IPS DF 4.7 (cell line): ENCODE data around the gene BOC.

Experiments used
- DNase-seq: peaks from one replicate; pipeline ENCODE4 v3.0.0-alpha.2; 2013; ENCODE audit warnings: low spot score; ENCODE audit errors: extremely low read depth

BOC gene

DNA sequence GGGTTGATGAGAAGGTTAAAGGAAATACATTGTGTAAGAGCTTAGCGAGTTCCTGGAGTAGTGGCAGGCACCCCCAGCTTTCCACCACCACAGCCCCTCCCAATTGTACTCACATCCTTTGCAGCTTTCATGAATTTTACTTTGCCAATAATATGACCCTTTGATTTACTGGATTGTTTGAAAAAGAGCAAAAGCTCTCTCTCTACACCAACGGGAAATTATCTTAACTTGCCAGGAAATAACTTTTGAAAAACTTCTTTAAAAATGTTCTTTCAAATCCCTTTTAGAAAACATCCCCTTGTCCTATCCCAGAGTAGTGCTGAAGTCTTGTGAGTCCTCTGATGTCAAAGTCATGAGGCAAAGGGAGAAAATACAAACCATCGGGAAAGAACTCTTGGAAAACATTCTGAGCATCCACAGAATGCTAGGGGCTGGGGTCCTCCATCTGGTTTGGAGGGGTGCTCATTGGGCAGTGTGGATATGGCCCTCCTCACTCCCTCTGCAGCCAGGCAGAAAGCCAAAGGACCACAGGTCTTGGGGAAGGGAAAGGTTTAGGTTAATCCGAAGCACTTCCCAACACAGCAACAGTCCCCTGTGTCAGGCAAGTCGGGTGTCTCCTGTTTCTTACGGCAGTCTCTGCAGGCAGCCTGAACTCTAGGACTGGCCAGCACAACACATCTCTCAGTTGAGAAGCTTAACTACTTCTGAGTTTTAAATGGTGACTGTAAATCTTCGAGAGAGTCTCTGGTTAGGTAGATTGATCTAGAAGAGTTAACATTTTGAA is 36.5 kb downstream of the BOC start:
- DNase-seq = no peak

DNA sequence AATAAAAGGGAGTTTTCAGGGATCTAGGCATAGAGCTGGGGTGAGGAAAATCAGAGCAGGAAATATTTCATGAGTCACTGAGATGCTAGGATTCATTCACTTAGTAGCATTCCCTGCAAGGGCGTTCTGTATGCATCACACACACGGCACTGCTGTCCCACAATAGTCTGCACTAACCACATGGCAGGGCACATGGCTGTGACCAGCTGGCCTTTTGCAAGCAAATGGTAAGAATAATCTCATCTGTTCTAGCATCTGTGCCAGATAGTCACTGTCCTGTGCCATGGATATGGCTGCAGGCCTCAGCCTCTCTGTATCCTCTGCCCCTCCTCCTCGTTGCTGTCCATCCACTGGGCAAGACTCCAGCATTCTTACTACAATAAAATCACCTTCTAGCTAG is 37.8 kb downstream of the BOC start:
- DNase-seq = no peak

DNA sequence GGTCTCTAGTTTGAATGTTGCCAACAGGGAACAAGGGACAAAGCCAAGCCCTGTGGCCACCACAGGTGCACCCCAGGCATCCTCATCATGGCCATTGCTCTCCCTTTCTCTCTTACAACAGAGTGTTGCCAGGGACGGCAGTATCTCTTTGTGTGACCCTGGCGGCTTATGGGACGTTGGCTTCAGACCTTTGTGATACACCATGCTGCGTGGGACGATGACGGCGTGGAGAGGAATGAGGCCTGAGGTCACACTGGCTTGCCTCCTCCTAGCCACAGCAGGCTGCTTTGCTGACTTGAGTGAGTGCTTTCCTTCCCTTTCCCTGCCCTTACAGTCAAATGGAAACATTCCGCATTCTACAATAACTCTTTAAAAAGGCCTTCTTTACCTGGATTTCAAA is 38.2 kb downstream of the BOC start:
- no peak for DNase-seq

DNA sequence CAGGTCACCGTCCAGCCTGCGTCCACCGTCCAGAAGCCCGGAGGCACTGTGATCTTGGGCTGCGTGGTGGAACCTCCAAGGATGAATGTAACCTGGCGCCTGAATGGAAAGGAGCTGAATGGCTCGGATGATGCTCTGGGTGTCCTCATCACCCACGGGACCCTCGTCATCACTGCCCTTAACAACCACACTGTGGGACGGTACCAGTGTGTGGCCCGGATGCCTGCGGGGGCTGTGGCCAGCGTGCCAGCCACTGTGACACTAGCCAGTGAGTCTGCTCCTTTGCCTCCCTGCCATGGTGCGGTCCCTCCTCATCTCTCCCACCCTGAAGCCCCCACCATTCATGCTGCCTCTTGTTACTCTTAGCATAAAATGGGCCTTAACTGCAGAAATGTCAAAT is 39.2 kb downstream of the BOC start:
- DNase-seq = no peak

DNA sequence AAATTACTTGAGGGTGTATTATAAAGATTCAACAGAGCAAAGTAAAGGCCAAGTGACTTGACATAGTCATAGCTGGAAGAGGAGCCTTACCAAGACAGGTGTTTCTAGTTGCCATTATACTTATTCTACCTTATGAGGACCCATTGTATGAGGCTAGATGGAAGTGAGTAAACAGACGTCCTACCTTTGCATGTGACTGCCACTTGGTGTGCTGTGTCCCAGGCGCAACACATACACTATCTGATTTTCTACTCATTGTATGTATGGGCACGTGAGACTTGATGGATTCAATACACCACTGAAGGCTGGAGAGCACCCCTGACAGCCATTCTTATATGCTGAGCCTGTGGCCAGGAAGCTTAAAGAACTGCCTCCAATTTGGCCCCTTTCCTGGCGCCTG is 40.5 kb downstream of the BOC start:
- no peak for DNase-seq

DNA sequence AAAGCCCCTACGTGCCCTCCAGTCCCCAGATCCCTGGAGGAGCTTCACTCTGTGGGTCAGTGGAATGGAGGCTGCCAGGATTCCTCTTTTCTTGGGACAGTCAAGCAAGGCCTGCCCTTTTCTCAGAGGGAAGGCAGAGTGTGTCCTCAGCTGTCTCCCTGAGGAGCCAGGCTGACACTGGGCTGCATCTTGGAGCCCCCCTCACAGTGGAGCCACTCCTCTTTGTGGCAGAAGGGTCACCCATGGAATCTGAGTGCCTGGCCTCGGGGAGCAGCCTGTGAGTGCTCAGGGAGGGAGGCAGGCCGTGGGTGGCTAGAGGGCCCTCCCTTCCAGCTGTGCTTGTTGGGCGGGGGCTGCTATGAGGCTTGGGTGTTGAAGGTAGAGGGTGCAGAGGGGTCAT is 41.2 kb downstream of the BOC start:
- no peak for DNase-seq

DNA sequence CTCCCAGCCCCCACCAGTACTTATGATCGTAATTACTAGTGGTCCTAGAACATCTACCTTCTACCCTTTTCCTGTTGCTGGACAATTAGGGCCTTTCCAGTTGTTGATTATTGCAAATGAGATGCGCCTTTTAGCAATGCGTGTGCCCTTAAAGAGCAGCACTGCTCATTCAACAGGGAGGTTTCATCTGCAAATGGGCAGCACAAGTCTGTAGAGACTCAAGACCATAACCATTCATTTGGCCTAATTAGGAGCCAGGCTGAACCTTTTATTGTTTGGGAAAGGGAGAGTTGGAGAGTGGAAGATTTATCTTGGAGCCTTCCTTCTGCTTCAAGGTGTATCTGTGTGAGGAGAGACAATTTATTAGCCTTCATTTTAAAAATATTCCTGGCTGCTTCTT is 42.3 kb downstream of the BOC start:
- no peak for DNase-seq

DNA sequence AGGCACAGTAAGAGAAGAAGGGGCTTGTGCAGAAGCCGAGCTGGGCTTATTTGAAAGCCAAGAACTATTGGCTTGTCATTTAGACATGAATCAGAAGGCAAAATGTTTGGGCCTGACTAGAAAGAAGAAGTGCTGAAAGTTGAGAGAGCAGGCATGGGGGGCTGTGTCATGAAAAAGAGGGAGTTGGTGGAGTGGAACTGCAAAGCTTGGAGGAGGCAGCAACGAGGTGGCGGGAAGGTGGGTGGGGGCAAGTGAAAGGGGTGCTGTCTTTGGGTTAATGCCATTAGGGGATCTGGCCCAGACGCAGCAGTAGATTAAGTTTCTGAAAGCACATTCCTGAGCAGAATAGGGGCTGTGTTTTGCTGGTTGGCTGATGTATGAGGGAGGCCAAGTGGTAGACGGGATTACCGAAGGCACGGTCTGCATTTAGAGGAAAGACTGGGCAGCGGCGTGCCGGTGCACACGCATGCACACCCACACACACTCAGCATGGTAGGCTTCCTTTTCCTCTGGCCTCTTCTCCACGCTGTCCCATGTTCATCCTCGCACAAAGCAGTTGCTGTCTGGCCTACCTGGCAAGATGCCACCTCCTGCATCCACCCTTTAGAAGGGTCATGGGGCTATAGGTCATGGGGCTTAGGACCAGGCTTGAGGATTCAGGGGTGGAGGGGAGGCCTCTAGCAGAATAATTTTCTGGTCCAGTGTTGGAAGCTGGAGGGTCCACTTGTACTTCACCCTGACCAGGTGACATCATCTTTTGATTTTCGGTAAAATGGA is 43.0 kb downstream of the BOC start:
- no peak for DNase-seq

DNA sequence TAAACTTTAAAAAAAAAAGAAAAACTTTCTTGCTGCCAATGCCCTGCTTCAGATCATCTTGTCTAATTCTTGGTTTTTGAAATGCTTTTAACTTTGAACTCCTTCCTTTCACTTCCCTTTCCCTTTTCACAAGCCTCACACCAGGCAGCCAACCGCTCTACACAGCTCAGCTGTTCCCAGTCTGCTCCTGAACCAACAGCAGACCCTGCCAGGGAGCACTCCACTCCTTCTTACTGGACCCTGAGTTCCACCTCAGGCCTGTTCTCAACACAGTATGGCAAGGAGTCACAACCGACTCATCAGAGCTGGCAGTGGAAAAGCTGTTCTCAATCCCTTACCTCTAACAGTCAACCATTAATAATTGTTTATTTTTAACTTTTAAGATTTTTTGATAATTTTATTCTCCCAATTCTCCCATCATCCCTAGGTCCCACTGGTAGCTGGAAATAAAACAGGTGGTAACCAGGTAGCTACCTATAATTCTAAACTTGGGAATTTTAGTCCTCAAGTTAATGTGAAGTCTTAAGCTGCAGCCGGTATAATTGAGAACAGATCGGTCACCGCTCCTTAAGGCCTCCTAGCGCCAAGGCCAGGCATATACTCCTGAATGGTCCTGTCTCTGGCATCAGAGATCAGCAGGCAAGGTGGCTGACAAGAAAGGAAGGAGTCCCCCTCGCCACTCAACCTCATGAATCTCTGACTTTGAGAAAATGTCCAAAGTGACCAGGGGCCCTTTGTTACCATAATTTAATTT is 43.9 kb downstream of the BOC start:
- DNase-seq = no peak

DNA sequence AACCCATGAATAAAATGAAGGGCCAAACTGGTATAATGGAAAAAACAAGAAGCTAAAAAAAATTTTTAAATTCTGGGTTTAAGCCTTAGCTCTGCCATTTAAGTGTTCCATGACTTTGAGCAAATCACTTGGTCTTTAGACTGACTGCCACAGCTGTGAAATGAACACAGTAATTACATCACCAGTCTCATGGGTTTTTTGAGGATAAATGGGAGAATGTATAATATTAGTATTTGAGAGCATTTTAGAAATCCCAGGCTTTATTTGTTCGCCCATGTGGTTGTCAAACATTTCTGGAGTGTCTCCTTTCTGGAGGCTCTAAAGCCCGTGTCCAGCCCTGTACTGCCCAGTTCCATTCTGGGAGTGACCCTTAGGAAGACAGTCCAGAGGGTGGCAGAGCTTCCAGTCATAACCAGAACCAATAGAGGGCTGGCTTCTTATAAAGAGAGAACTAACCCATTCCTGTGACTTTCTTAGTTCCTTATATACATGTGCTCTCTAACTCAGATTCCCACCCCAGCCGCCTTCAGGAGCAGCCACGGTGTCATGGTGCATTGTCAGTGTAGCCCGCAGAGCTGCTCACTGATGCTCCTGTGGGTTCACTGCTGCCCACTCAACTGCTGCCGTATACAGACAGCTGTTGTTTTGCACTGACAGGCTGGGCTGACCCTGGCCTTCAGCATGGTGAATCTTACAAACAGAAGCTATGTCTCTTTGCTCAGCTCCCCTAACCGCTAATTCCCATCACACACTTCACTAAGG is 44.7 kb downstream of the BOC start:
- DNase-seq = no peak

DNA sequence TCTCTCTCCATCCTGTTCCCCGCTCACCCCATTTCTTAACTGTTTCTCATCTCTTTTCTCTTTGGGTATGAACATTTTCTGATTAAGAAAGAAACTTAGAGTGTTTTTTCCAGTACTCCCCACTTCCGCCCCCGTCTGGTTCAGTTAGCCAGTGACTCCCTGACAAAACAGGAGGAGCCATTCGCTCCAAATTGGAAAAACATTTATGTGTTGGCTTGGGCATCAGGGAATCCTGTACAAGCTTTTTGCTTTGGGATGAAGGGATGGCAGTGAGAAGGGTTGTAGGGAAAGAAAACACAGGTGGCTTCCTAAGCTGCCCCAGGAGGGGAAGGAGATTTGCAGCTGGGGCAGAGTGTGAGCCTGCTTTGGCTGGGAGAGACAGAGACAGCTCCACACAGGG is 47.0 kb downstream of the BOC start:
- DNase-seq = no peak

DNA sequence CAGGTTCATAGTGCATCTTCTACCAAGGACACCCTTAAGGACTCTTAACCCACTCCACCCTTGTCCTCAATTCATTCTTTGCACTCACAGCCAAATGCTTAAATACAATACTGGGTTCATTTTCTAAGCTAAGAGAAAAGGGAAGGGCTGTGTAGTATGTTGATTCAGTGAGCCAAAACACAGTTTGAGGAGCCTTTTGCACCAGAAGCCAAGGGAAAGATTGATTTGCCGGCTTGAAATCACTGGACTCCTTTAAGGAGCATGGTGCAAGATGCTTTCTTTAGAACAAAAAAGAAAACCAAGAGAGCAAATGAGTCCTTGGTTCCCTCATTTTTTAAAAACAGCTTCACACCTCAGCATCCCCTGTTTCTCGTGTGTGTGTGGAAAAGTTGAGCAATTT is 47.8 kb downstream of the BOC start:
- DNase-seq = no peak

DNA sequence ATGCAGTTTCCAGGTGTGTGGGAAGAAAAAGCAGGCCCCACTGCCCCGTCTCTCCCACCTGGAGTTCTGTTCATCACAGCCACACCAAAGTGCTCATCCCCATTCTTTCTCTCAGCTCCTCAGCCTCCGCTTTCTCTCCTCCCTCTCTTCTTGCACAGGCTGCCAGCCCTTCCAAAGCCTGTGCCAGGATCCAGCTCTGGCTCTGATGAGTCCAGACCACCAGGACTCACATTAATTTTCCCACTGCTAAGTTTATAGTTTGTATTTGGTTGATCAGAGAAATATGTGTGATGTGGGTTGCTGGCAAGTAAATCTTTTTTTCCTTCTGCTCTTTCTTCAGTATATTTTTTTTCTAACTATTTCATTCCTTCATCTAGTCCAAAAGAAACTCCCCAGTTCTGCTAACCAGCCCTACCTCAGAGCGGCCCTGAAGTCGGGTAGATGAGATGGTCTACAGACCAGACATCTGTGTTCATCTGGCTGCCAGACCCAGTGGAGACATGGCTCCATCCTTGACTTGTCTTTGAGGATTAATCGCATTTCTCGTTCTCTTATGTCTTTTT is 49.8 kb downstream of the BOC start:
- DNase-seq = no peak

DNA sequence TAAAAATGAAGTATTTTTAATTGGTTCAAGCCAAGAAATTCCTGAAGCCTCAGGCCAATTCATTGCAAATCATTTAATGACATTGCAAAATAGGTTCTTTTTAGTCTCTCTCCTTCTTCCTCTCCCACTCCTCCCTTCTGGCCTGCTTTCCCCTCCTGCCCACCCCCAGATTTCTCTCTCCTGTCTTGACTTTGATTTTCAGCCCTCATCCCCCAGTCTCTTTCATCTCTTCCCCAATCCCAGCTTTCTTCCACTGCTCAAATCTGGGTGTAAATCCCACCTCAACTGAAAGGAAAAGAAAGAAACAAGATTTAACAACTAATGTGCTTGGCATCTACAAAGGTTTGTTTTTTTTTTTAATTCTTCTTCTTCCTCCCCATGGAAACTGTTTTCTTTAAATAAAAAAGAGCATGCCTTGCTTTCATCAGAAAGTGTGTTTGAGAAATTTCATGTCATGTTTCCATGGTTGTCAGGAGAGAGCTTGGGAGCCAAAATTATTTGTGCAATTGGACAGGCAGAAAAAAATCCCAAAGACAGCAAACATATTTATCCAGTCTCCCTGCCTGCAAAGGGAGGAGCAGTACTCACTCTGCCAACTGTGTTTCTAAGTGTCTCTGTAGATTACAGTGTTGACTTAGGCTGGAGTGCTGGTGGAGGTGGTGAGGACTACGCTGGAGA is 50.4 kb downstream of the BOC start:
- DNase-seq = no peak

DNA sequence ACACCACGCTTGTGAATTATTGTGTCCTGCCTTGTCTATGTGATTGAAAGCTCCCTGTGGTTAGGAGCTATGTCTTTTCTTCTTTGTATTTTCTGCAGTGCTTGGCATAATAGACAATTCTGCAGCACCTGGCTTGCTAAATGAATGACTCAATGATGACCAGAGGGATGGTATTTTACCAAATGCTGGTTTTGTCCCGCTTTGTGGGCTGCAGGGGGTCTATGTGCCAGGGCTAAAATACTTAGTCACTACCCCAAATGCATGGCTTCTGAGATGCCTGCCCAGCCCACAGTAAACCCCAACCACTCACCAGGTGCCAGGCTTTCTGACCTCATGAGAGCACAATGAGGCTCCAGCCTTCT is 50.9 kb downstream of the BOC start:
- DNase-seq = no peak

DNA sequence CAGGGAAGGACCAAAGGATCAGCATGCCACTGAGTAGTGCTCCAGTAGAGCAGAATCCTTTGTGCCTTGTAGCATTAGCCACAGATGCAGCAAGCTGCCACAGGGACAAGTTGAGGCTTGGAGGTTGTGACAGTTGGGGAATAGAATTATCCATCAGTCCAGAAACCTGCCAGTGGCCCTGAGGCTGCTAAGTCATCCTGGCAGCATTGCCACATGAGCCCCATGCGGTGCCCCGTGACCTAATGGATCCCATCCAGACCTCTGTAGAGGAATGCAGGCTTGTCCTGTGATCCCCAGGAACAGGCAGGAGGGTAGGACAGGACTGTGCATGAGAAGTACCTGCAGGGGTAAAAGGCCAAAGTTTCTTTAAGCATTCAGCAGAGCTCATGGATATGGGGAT is 51.7 kb downstream of the BOC start:
- DNase-seq = no peak

DNA sequence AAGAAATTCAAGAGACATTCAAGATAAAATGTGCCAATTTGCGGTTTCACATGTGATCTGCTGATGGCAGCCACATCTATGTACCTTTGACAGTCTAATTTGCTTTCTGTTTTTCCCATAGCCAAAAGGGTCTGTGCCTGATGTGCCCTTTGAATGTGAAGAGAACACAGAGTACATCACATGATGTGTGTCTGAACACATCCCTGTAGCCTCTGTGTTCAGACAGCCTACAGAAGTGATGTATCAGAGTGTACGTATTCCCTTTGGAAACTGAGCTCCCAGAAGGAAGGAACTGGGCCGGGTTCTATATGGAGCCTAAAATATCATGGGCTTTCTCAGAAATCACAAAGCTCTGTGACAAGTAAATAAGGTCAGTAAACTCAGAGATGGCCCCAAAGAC is 52.4 kb downstream of the BOC start:
- DNase-seq = no peak

DNA sequence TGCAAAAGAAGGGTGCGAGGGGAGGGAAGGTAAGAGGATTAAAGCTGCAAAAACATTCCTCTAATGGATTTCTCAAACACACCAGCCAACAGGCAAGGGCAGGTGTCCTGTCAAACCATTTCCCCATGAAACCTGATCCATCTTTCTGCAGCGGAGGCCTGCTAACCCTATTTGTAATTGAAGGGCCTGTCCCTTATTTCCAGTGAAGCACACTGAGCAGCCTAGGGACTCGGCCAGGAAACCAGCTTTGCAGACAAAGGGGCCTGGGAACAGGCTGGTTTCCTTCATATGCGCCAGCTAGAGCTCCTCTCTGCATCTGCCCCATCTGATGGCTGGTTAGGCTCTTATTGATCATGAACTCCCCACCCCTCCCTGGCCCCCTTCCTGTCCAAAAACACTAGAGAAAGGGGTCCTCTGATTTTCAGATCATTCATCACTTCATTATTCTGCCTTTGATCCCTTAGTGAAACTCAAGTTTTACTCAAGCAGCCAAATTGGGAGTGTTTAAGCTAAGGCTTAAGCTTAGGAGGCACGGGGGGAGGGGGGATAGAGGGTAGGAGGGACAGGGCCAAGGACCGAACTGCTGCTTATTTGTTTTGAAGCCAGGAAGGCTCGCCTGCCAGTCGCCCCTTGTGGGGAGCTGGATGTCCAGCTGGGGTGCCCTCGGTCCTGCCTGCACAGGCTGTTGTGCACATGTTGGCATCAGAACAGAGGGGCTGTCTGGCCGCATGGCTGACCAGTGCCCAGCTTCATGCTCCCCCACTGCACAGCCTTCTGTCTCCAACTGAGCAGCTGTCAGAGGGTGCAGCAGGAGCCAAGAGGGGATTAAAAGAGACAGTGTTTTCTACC is 53.1 kb downstream of the BOC start:
- DNase-seq = no peak

DNA sequence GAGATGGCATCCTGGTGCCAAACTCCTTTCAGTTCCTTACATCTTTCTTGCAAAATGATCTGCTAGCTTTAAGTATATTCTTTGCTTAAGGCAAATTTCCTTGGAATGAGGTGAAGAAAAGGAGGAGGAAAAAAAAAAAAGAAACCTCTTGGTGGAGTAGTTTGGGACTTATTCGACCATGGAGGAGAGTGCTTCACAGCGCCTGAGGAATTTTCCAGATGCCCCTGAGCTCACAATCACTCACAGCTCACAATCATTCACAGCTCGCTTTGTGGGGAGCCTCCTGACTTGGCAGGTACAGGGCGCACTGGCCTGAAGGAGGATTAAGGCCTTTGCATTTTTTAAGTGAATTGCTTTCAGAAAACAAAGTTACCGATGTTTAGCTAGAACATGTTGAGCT is 53.9 kb downstream of the BOC start:
- no peak for DNase-seq

DNA sequence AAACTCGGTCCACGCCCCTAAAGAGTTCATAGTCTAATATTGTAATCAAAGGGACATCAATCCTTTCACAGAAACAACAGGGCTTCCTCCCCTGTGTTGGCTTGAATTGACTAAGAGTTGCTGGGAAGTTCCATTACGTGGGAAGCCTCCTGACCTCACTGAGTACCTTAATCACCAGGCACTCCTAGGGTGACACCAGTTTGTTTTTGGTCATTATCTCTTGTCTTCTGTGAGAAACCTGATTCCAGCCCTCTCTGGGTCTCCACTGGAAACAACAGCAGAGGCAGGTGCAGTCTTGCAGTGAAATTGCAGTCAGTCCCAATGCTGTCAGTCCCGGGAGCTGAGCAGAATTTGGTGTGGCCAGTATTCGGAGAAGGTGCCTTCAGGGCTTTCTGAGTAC is 55.4 kb downstream of the BOC start:
- DNase-seq = no peak
